Measurements from ENCODE around the gene RRP12. TPM values are rescaled to one million over a fixed set of nuclear protein-coding genes. Genes with fewer than 3 reads are reported as not detected.
A peak's percentile ranks its signal among the peaks of the same experiment; 100 is the strongest.

RRP12 gene
- total and polyA plus RNA-seq, 2 of the 4 experiments (the other 2 are of a cell fraction): 21.5 to 23.3 TPM

DNA sequence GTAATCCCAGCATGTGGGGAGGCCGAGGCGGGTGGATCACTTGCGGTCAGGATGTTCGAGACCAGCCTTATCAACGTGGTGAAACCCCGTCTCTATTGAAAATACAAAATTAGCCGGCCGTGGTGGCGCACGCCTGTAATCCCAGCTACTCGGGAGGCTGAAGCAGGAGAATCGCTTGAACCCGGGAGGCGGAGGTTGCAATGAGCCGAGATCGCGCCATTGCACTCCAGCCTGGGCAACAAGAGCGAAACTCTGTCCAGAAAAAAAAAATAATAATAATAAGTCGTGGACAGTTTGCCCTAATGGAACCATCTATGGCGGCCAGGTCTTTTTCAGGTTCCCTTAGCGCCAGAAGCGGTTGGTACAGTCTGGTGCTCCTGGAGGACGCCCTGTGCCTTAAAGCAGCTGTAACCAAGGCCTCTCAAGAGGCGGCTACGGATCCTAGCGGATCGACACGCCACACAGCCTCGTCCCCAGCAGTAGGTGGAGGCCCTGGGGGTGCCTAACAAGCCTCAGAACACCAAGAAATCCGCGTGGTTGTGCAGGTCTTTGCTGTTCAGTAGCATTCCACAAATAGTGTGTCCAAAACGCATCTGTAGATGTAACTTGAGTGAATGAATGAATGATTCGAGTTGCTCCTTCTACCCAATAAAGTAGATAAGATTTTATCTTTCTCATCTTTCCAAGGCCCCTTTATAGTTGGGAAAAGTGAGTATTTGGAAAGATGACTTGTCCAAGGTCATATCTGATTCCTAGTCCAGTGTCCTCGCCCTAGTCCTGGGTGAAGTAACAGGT, 25.8 kb upstream of the RRP12 start:
- peak overlapping the region; percentile 96 for H3K27ac ChIP-seq (ENCODE audit: insufficient read depth, low read length)
- H3K4ac ChIP-seq (ENCODE audit: low read depth, low read length): peak overlapping the region; percentile 79
- H3K36me3 ChIP-seq (ENCODE audit: control insufficient read depth, insufficient read depth, low read length): peaks cover 25% of the 10 kb centered on the region
- peak overlapping the region; percentile 95 for H2AK9ac ChIP-seq (replicated peaks; ENCODE audit: low read depth, low read length, poor library complexity)
- intact Hi-C loops (cut with micrococcal nuclease): loop anchor here (1.0 to 2.0 kb wide), 2 partner anchors 18 to 20 kb away; no protein-coding TSS in a partner anchor
- H2BK20ac ChIP-seq (ENCODE audit: low read depth, low read length): no peak overlapping the region
- peak overlapping the region; percentile 85 for H3K23ac ChIP-seq (ENCODE audit: low read depth, low read length)
- H4K20me1 ChIP-seq (ENCODE audit: insufficient read depth, low read length): peaks cover 41% of the 10 kb centered on the region
- peak overlapping the region; percentile 79 for H4K91ac ChIP-seq (ENCODE audit: insufficient read depth, low read depth, low read length)
- dilution Hi-C loops (cut with HindIII; ENCODE audit: low sequenced_read_pairs, unreplicated experiment): no loop called here
- no peak overlapping the region for H2BK15ac ChIP-seq (ENCODE audit: low read depth, low read length)
- H3K4me2 ChIP-seq (ENCODE audit: low read depth, low read length): peak overlapping the region; percentile 99
- H3K9me3 ChIP-seq (ENCODE audit: control insufficient read depth, insufficient read depth, low read length): no peaks in the 10 kb centered on the region
- H3K4me3 ChIP-seq (ENCODE audit: insufficient read depth, low read depth, low read length): peak overlapping the region; percentile 97
- H3K18ac ChIP-seq (ENCODE audit: low read depth, low read length): peak overlapping the region; percentile 58
- peaks cover 12% of the 10 kb centered on the region for H3K4me1 ChIP-seq (ENCODE audit: control insufficient read depth, insufficient read depth, low read length)
- H2BK5ac ChIP-seq (ENCODE audit: low read depth, low read length, poor library complexity, severe bottlenecking): peak overlapping the region; percentile 87
- peak overlapping the region; percentile 98 for H3K9ac ChIP-seq (ENCODE audit: low read depth, low read length)
- in situ Hi-C loops (cut with MboI; ENCODE audit: low sequenced_read_pairs): no loop called here
- H3K9me1 ChIP-seq (ENCODE audit: insufficient read depth, low read length): no peaks in the 10 kb centered on the region
- ChIA-PET POLR2A (ENCODE audit: unreplicated experiment) (no interaction called here), CTCF (no interaction called here)
- TF ChIP-seq FOS (IDR thresholded peaks at IDR 0.05; ENCODE audit: low read depth, low read length) (no peak), MXI1 (IDR thresholded peaks at IDR 0.05; ENCODE audit: borderline replicate concordance, low read depth, low read length) (no peak)
- TF ChIP-seq, protein P1, sequence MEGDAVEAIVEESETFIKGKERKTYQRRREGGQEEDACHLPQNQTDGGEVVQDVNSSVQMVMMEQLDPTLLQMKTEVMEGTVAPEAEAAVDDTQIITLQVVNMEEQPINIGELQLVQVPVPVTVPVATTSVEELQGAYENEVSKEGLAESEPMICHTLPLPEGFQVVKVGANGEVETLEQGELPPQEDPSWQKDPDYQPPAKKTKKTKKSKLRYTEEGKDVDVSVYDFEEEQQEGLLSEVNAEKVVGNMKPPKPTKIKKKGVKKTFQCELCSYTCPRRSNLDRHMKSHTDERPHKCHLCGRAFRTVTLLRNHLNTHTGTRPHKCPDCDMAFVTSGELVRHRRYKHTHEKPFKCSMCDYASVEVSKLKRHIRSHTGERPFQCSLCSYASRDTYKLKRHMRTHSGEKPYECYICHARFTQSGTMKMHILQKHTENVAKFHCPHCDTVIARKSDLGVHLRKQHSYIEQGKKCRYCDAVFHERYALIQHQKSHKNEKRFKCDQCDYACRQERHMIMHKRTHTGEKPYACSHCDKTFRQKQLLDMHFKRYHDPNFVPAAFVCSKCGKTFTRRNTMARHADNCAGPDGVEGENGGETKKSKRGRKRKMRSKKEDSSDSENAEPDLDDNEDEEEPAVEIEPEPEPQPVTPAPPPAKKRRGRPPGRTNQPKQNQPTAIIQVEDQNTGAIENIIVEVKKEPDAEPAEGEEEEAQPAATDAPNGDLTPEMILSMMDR (conservative IDR thresholded peaks at IDR 0.05; ENCODE audit: low read depth, low read length): no peak
- no peaks in the 10 kb centered on the region for H3K27me3 ChIP-seq (ENCODE audit: control insufficient read depth, insufficient read depth, low read length)
- no CpG with 5 or more reads among the region's 34 CpGs for WGBS, 2 experiments (ENCODE audit: extremely low coverage in 2 of 2, insufficient read length in 1 of 2)
- BruUV-seq (replicated peaks): no TSS peak
- peaks cover 11 to 51% of the 10 kb centered on the region in 2 experiments; a peak in 3 of 4 replicates for H3K79me1 ChIP-seq (ENCODE audit: low read depth in 1 of 2, low read length in 2 of 2)
- no peak overlapping the region for H2BK120ac ChIP-seq (ENCODE audit: low read depth, low read length)
- ATAC-seq (ENCODE audit: low read depth): no peak
- peak overlapping the region; percentile 81 for H3K56ac ChIP-seq (ENCODE audit: extremely low read depth, insufficient read depth, low read length)
- H2AFZ ChIP-seq (replicated peaks; ENCODE audit: low read length, poor library complexity): peak overlapping the region; percentile 82
- H3K14ac ChIP-seq (replicated peaks; ENCODE audit: low read depth, low read length): peak overlapping the region; percentile 79
- no peak for DNase-seq
- peak overlapping the region; percentile 65 for H4K5ac ChIP-seq (ENCODE audit: low read depth, low read length)
- H4K8ac ChIP-seq (ENCODE audit: low read depth in 2 of 2, low read length in 2 of 2): peak overlapping the region; percentile 80 to 81; a peak in 2 of 4 replicates
- H2AK5ac ChIP-seq (ENCODE audit: low read depth, low read length): peak overlapping the region; percentile 96

Measured in IMR-90 (cell line).